ENCODE data around the gene NEB.

The NEB gene

DNA sequence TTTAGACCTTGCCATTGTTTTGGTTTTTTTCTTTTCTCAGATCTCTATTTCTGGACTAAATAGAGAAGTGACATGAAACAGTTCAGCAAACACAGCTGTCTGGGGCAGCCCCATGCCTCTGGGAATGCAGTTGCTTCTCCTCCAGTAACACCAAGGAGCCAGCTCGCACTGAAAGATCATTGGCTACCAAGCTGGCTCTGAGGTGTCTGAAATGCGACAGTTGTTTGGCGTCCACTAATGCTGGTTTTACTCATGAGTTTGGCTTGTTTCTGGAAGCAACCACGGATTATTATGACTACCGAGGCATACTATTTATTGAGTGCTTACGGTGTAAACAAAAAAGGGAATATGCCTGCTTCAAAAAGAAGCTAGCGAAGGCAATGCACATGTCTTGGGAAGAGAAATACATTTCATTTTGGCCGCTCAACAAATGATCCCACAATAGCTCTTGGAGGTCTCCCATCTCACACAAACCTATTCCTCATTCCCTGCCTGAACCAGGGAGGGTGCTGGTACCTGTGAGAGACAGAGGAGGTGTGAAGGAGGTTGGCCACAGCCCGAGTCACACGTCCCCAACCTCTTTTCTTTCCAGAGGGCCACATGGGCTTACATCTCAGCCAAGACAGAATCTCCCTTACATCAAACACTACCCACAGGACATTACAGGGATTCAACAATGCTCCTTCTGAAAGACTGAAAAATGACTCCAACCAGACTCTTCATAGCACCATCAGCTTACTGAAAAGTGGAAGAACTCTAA is 37.5 kb upstream of the NEB start:
- Histone ChIP-seq H3K27ac (no peak overlapping the region), H3K36me3 (no peaks in the 10 kb centered on the region), H3K4me3 (ENCODE audit: low read depth in 1 of 2, low read length in 1 of 2) (no peak overlapping the region), H3K4me1 (ENCODE audit: control insufficient read depth in 1 of 2, insufficient read depth in 1 of 2, low read depth in 1 of 2, low read length in 1 of 2) (no peaks in the 10 kb centered on the region), H3K9me3 (no peaks in the 10 kb centered on the region), H3K27me3 (no peaks in the 10 kb centered on the region)
- TF ChIP-seq, protein P1, sequence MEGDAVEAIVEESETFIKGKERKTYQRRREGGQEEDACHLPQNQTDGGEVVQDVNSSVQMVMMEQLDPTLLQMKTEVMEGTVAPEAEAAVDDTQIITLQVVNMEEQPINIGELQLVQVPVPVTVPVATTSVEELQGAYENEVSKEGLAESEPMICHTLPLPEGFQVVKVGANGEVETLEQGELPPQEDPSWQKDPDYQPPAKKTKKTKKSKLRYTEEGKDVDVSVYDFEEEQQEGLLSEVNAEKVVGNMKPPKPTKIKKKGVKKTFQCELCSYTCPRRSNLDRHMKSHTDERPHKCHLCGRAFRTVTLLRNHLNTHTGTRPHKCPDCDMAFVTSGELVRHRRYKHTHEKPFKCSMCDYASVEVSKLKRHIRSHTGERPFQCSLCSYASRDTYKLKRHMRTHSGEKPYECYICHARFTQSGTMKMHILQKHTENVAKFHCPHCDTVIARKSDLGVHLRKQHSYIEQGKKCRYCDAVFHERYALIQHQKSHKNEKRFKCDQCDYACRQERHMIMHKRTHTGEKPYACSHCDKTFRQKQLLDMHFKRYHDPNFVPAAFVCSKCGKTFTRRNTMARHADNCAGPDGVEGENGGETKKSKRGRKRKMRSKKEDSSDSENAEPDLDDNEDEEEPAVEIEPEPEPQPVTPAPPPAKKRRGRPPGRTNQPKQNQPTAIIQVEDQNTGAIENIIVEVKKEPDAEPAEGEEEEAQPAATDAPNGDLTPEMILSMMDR (IDR thresholded peaks at IDR 0.05) = no peak

DNA sequence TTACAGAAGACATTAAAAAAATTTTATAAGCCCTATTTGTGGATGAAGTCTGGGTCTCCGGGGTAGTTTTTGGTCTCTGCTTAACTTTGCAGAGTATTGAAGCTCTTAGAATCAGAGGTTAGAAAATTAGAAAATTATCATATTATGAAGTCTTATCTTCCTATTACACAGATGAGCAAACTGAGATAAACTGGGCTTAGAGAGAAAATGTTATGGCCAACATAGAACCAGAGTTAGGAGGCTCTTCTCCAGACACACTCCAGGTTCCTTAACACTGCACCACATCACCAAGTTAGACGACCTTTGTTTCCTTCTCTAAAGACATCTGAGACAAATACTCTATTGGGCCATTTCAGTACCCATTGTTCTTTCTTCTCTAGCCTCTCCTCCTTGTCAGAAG is 36.7 kb upstream of the NEB start:
- H3K27me3 ChIP-seq = no peaks in the 10 kb centered on the region
- TF ChIP-seq, protein P1 (IDR thresholded peaks at IDR 0.05) = no peak
- no peaks in the 10 kb centered on the region for H3K4me1 ChIP-seq (ENCODE audit: control insufficient read depth in 1 of 2, insufficient read depth in 1 of 2, low read depth in 1 of 2, low read length in 1 of 2)
- H3K36me3 ChIP-seq = no peaks in the 10 kb centered on the region
- H3K9me3 ChIP-seq = no peaks in the 10 kb centered on the region
- no peak overlapping the region for H3K27ac ChIP-seq
- H3K4me3 ChIP-seq (ENCODE audit: low read depth in 1 of 2, low read length in 1 of 2) = no peak overlapping the region

DNA sequence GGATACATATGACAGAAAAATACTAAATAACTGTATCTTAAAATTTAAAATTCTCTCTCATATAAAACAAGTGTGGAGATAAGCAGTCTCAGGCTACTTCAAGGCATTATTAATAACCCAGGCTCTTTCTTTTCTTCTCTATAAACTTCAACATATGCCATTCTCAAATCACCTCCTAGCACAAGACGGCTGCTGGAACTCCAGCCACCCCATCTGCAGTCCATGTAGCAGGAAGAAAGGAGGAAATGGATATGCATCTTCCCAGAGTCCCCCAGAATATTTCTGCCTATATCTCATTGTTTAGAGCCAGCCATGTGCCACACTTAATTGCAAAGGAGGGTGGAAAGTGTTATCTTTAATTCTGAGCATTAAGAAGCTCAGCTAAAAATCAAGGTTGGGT is 35.3 kb upstream of the NEB start:
- no peak overlapping the region for H3K27ac ChIP-seq
- no peaks in the 10 kb centered on the region for H3K4me1 ChIP-seq (ENCODE audit: control insufficient read depth in 1 of 2, insufficient read depth in 1 of 2, low read depth in 1 of 2, low read length in 1 of 2)
- no peaks in the 10 kb centered on the region for H3K27me3 ChIP-seq
- no peak overlapping the region for H3K4me3 ChIP-seq (ENCODE audit: low read depth in 1 of 2, low read length in 1 of 2)
- no peaks in the 10 kb centered on the region for H3K9me3 ChIP-seq
- TF ChIP-seq, protein P1 (IDR thresholded peaks at IDR 0.05) = no peak
- H3K36me3 ChIP-seq = no peaks in the 10 kb centered on the region

DNA sequence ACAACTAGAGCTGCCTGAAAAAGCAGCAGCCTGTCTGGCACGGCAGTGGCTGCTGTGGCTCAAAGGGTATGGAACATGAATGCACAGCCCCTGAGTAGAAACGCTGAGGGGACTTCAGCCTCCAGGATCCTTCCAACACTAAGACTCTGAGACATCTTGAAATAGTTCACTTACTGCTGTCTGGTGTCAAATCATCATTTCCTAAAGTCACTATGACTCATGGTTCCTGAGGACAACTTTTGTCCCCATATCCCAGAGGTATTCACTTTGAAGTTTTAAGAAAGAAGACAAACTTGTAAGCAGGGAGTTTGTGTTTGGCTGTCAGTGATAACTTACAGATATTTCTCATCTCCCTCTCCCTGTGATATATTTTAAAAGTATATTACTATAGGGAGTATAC is 33.3 kb upstream of the NEB start:
- Histone ChIP-seq H3K27me3 (no peaks in the 10 kb centered on the region), H3K27ac (no peak overlapping the region), H3K36me3 (no peaks in the 10 kb centered on the region)

DNA sequence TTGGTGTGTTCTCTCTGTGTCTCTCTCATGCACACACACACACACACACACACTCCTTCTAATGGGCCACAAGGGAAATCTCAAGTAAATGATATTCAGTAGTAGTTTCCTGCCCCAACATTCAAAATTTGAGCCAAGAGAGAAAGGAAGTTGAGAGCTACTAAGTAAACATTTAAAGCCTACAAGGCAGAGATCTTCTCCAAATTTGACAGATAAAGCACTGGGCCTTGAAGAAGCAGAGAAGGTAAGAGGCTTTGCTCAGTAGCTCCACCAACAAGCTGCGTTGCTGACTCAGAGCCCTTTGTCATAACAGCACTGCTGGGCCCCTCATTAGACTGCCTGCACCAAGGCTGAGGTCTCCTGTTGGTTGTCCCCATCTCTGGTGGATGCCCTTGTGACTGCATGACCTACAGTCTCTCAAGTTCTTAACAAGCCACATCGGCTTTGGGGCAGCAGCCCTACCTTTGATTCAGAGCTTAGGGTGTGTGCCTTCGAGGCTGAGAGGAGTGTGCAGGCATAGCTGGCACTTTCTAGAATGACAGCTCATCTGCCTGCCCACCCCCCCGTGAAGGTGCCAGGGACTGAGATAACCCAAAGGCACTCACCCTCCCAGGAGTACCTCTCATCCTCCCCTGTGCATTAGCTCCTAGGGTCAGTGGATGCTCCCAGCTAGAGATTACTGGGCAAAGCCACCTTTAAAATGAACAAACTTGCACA is 32.3 kb upstream of the NEB start:
- H3K4me3 ChIP-seq (ENCODE audit: low read depth in 1 of 2, low read length in 1 of 2) = no peak overlapping the region
- no peaks in the 10 kb centered on the region for H3K36me3 ChIP-seq
- H3K9me3 ChIP-seq = no peaks in the 10 kb centered on the region
- no peak overlapping the region for H3K27ac ChIP-seq
- H3K4me1 ChIP-seq (ENCODE audit: control insufficient read depth in 1 of 2, insufficient read depth in 1 of 2, low read depth in 1 of 2, low read length in 1 of 2) = no peaks in the 10 kb centered on the region
- H3K27me3 ChIP-seq = no peaks in the 10 kb centered on the region
- TF ChIP-seq, protein P1 (IDR thresholded peaks at IDR 0.05) = no peak

More for the DNA sequence above, 33.3 kb upstream of the NEB start:
- Histone ChIP-seq H3K4me3 (ENCODE audit: low read depth in 1 of 2, low read length in 1 of 2) (no peak overlapping the region), H3K4me1 (ENCODE audit: control insufficient read depth in 1 of 2, insufficient read depth in 1 of 2, low read depth in 1 of 2, low read length in 1 of 2) (no peaks in the 10 kb centered on the region), H3K9me3 (no peaks in the 10 kb centered on the region)
- TF ChIP-seq, protein P1 (IDR thresholded peaks at IDR 0.05) = no peak
